IMR-90 (cell line): ENCODE data around the gene AP3D1. TPM values are rescaled to one million over a fixed set of nuclear protein-coding genes. Genes with fewer than 3 reads are reported as not detected.

Experiments used
- ATAC-seq: fragments of 200-7000 bp; cut with Tn5 transposase; 2 replicates; pipeline ENCODE4 v1.9.1; 2020; ENCODE audit warnings: low read depth, mild to moderate bottlenecking, moderate library complexity
- BruUV-seq: library from RNA; stranded (reverse); fragments of 400-500 nt; replicated peaks from 2 replicates; lab custom pipeline; 2021; lab: Mats Ljungman, UMichigan
- CTCF ChIA-PET: fragments of 300-600 bp; formaldehyde crosslinking; extraction: SDS; loops from one replicate; lab custom pipeline; 2021; ENCODE audit warnings: antibody characterized with exemption; lab: Yijun Ruan, JAX
- POLR2A ChIA-PET: fragments of 300-600 bp; sonication (Branson Sonifier 250); formaldehyde crosslinking; loops from one replicate; lab custom pipeline; 2022; ENCODE audit warnings: antibody characterized with exemption; ENCODE audit not compliant: unreplicated experiment; lab: Charles Lee
- DNase-seq: peaks from one replicate; pipeline ENCODE4 v3.0.0; 2013
- H2AFZ ChIP-seq: replicated peaks from 2 replicates; pipeline ENCODE3; 2013; ENCODE audit warnings: low read length, mild to moderate bottlenecking; ENCODE audit not compliant: poor library complexity
- H2AK5ac ChIP-seq: 2 replicates; pipeline ENCODE4 v1.6.1; 2013; ENCODE audit warnings: low read depth, low read length, inconsistent platforms
- H2AK9ac ChIP-seq: replicated peaks from 2 replicates; pipeline ENCODE3; 2013; ENCODE audit warnings: mild to moderate bottlenecking, low read depth, low read length, moderate library complexity; ENCODE audit not compliant: poor library complexity
- H2BK120ac ChIP-seq: 2 replicates; pipeline ENCODE4 v1.6.1; 2013; ENCODE audit warnings: low read depth, low read length, inconsistent platforms
- H2BK15ac ChIP-seq: 3 replicates; pipeline ENCODE4 v1.6.1; 2013; ENCODE audit warnings: low read depth, low read length, inconsistent platforms
- H2BK20ac ChIP-seq: 2 replicates; pipeline ENCODE4 v1.6.1; 2013; ENCODE audit warnings: low read depth, mild to moderate bottlenecking, inconsistent platforms, low read length, moderate library complexity
- H2BK5ac ChIP-seq: 2 replicates; pipeline ENCODE4 v1.6.1; 2013; ENCODE audit warnings: mild to moderate bottlenecking, low read depth, low read length, inconsistent platforms; ENCODE audit not compliant: poor library complexity, severe bottlenecking
- H3K14ac ChIP-seq: replicated peaks from 2 replicates; pipeline ENCODE4 v1.6.1; 2013; ENCODE audit warnings: low read depth, low read length, inconsistent platforms
- H3K18ac ChIP-seq: 2 replicates; pipeline ENCODE4 v1.6.1; 2013; ENCODE audit warnings: low read depth, low read length, control low read depth
- H3K23ac ChIP-seq: 2 replicates; pipeline ENCODE4 v1.6.1; 2013; ENCODE audit warnings: low read depth, low read length, inconsistent platforms
- H3K27ac ChIP-seq: 2 replicates; pipeline ENCODE4 v1.5.1; 2013; ENCODE audit warnings: mild to moderate bottlenecking, control low read depth, low read length; ENCODE audit not compliant: insufficient read depth
- H3K27me3 ChIP-seq: 2 replicates; pipeline ENCODE4 v1.6.1; 2013; ENCODE audit warnings: low read length; ENCODE audit not compliant: control insufficient read depth, insufficient read depth
- H3K36me3 ChIP-seq: 2 replicates; pipeline ENCODE4 v1.6.1; 2013; ENCODE audit warnings: low read length, mixed read lengths; ENCODE audit not compliant: control insufficient read depth, insufficient read depth
- H3K4ac ChIP-seq: 2 replicates; pipeline ENCODE4 v1.6.1; 2013; ENCODE audit warnings: low read depth, low read length, inconsistent platforms
- H3K4me1 ChIP-seq: 2 replicates; pipeline ENCODE4 v1.6.1; 2013; ENCODE audit warnings: low read length, mixed read lengths; ENCODE audit not compliant: control insufficient read depth, insufficient read depth
- H3K4me2 ChIP-seq: 2 replicates; pipeline ENCODE4 v1.6.1; 2013; ENCODE audit warnings: low read depth, mild to moderate bottlenecking, control low read depth, low read length, moderate library complexity
- H3K4me3 ChIP-seq: 2 replicates; pipeline ENCODE4 v1.5.1; 2013; ENCODE audit warnings: low read depth, mild to moderate bottlenecking, control low read depth, low read length, moderate library complexity; ENCODE audit not compliant: insufficient read depth
- H3K56ac ChIP-seq: 2 replicates; pipeline ENCODE4 v1.6.1; 2013; ENCODE audit warnings: low read length, inconsistent platforms; ENCODE audit not compliant: insufficient read depth; ENCODE audit errors: extremely low read depth
- H3K79me1 ChIP-seq, 2 experiments: 2 replicates each; pipeline ENCODE4 v1.6.1; 2013; ENCODE audit warnings: low read length in 2 of 2, inconsistent platforms in 1 of 2, low read depth in 1 of 2
- H3K9ac ChIP-seq: 2 replicates; pipeline ENCODE4 v1.6.1; 2013; ENCODE audit warnings: low read depth, low read length, control low read depth
- H3K9me1 ChIP-seq: 2 replicates; pipeline ENCODE4 v1.6.1; 2013; ENCODE audit warnings: low read length, inconsistent platforms; ENCODE audit not compliant: insufficient read depth
- H3K9me3 ChIP-seq: 2 replicates; pipeline ENCODE4 v1.6.1; 2013; ENCODE audit warnings: low read length; ENCODE audit not compliant: control insufficient read depth, insufficient read depth
- H4K20me1 ChIP-seq: 2 replicates; pipeline ENCODE4 v1.6.1; 2013; ENCODE audit warnings: low read length, inconsistent platforms; ENCODE audit not compliant: insufficient read depth
- H4K5ac ChIP-seq: 2 replicates; pipeline ENCODE4 v1.6.1; 2013; ENCODE audit warnings: mild to moderate bottlenecking, low read depth, low read length, control low read depth
- H4K8ac ChIP-seq, 2 experiments: 2 replicates each; pipeline ENCODE4 v1.6.1; 2013; ENCODE audit warnings: low read depth in 2 of 2, low read length in 2 of 2, control low read depth in 1 of 2, inconsistent platforms in 1 of 2
- H4K91ac ChIP-seq: 2 replicates; pipeline ENCODE4 v1.6.1; 2013; ENCODE audit warnings: low read depth, low read length, inconsistent platforms; ENCODE audit not compliant: insufficient read depth
- RAD21 ChIP-seq: IDR thresholded peaks from 2 replicates; pipeline ENCODE4 v1.6.1; 2012; ENCODE audit warnings: low read length, improper control_type of control experiment
- SMC3 ChIP-seq: fragments of 150-350 bp; IDR thresholded peaks from 2 replicates; pipeline ENCODE4 v1.6.1; 2016; ENCODE audit warnings: low read depth, mild to moderate bottlenecking, antibody characterized with exemption, low read length, moderate library complexity
- WGBS, 2 experiments: methylation state at CpG; one replicate each; pipeline versions ENCODE4 v1.1.5 to v1.1.7; 2013; ENCODE audit warnings: missing lambda C conversion rate in 2 of 2; ENCODE audit not compliant: insufficient read length in 1 of 2; ENCODE audit errors: extremely low coverage in 2 of 2; 5-methylcytosine and 5-hydroxymethylcytosine counted together
- dilution Hi-C: fragments of 300-500 bp; cut with HindIII; formaldehyde crosslinking; loops from one replicate; pipeline ENCODE4 v1.14.3; 2018; ENCODE audit warnings: low sequenced_read_pairs; ENCODE audit not compliant: unreplicated experiment
- in situ Hi-C: fragments of 300-500 bp; cut with MboI; formaldehyde crosslinking; loops from 3 replicates; pipeline ENCODE4 v1.14.3; 2019; ENCODE audit warnings: low sequenced_read_pairs, inconsistent platforms, mixed read lengths
- intact Hi-C: fragments of 100-400 bp; cut with micrococcal nuclease; formaldehyde crosslinking; loops from 2 replicates; pipeline ENCODE4 v1.10.0; 2022
- polyA plus RNA-seq, 3 experiments: library from polyadenylated mRNA; depleted of rRNA; stranded (reverse); fragments of >200 nt; gene quantifications; 2 replicates each; pipeline ENCODE4 v1.2.3, GENCODE V29; 2012; ENCODE audit warnings: low replicate concordance in 1 of 3
- total RNA-seq: library from RNA; depleted of rRNA; stranded (reverse); fragments of >200 nt; gene quantifications from 2 replicates; pipeline ENCODE4 v1.2.3, GENCODE V29; 2012
- TF ChIP-seq, protein P1 (sequence below): fragments of 150-350 bp; IDR thresholded peaks from 2 replicates; pipeline ENCODE4 v1.6.1; 2017; ENCODE audit warnings: mild to moderate bottlenecking, antibody characterized with exemption, low read length, low read depth
- TF ChIP-seq, protein P2 (sequence below): conservative IDR thresholded peaks from 2 replicates; pipeline ENCODE4 v1.5.1; 2012; ENCODE audit warnings: mild to moderate bottlenecking, low read depth, low read length, improper control_type of control experiment

Gene AP3D1
- total and polyA plus RNA-seq, 2 of the 4 experiments (the other 2 are of a cell fraction) = 75.3 to 129 TPM

DNA sequence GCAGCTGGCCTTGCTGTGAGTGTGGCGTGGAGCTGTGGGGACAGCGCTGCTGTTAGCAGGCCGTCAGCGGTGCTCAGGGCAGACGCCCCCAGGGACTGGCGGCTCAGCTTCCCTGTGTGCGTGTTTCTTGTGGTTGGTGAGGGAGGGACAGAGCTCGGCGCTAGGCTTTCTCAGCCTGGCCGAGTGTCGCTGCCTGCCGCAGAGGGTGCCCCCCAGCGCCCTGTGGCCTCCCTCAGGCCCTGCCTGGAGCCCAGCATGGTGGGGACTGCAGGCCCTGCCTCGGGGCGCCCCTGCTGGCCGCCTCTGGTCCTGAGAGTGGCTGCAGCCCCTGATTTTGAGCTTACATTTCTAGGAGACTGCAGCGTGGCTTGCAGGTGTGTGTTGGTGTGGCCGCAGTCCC is 47.8 kb upstream of the AP3D1 start:
- Histone ChIP-seq H2BK20ac (no peak overlapping the region), H4K8ac (no peak overlapping the region), H3K56ac (no peak overlapping the region), H3K4me1 (peaks cover 2% of the 10 kb centered on the region; the same call in 1 of the 2 replicates), H3K36me3 (peaks cover 56% of the 10 kb centered on the region), H3K79me1 (peaks cover 19 to 88% of the 10 kb centered on the region in 2 experiments), H3K4me2 (no peak overlapping the region), H3K9me1 (peaks cover 6% of the 10 kb centered on the region), H2AFZ (peak overlapping the region; percentile 8), H3K27me3 (no peaks in the 10 kb centered on the region), H2BK120ac (no peak overlapping the region), H2AK5ac (no peak overlapping the region), H3K9ac (no peak overlapping the region), H3K4me3 (no peak overlapping the region), H3K27ac (no peak overlapping the region), H4K5ac (no peak overlapping the region), H4K91ac (no peak overlapping the region), H3K18ac (no peak overlapping the region), H4K20me1 (peaks cover 40% of the 10 kb centered on the region), H2AK9ac (no peak overlapping the region), H3K4ac (no peak overlapping the region), H2BK15ac (no peak overlapping the region), H3K23ac (no peak overlapping the region), H3K14ac (no peak overlapping the region), H3K9me3 (no peaks in the 10 kb centered on the region), H2BK5ac (no peak overlapping the region)
- dilution Hi-C loops = no loop called here
- DNase-seq (no peak), ATAC-seq (no peak)
- WGBS, 2 experiments = 83% methylated on average over 5 of the region's 18 CpGs; no CpG with 5 or more reads in 1 of the 2 experiments
- intact Hi-C loops = no loop called here
- CTCF ChIA-PET = no interaction called here
- POLR2A ChIA-PET = no interaction called here
- BruUV-seq = no TSS peak
- TF ChIP-seq, protein P1, sequence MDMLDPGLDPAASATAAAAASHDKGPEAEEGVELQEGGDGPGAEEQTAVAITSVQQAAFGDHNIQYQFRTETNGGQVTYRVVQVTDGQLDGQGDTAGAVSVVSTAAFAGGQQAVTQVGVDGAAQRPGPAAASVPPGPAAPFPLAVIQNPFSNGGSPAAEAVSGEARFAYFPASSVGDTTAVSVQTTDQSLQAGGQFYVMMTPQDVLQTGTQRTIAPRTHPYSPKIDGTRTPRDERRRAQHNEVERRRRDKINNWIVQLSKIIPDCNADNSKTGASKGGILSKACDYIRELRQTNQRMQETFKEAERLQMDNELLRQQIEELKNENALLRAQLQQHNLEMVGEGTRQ = no peak
- TF ChIP-seq RAD21 (no peak), SMC3 (no peak)
- TF ChIP-seq, protein P2, sequence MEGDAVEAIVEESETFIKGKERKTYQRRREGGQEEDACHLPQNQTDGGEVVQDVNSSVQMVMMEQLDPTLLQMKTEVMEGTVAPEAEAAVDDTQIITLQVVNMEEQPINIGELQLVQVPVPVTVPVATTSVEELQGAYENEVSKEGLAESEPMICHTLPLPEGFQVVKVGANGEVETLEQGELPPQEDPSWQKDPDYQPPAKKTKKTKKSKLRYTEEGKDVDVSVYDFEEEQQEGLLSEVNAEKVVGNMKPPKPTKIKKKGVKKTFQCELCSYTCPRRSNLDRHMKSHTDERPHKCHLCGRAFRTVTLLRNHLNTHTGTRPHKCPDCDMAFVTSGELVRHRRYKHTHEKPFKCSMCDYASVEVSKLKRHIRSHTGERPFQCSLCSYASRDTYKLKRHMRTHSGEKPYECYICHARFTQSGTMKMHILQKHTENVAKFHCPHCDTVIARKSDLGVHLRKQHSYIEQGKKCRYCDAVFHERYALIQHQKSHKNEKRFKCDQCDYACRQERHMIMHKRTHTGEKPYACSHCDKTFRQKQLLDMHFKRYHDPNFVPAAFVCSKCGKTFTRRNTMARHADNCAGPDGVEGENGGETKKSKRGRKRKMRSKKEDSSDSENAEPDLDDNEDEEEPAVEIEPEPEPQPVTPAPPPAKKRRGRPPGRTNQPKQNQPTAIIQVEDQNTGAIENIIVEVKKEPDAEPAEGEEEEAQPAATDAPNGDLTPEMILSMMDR = peak; percentile 28; the same call in 1 of the 2 replicates
- in situ Hi-C loops = no loop called here
